H7 (cell line): ENCODE measurements around the gene SATB1. TPM values are rescaled to one million over a fixed set of nuclear protein-coding genes. Genes with fewer than 3 reads are reported as not detected.
A peak's percentile ranks its signal among the peaks of the same experiment; 100 is the strongest.

Experiments used
- DNase-seq: peaks from one replicate; pipeline ENCODE4 v3.0.0; 2012
- H3K27me3 ChIP-seq: 2 replicates; pipeline ENCODE4 v1.6.0; 2011; ENCODE audit warnings: mild to moderate bottlenecking, low read length; ENCODE audit not compliant: control insufficient read depth, insufficient read depth
- H3K36me3 ChIP-seq: replicated peaks from 2 replicates; pipeline ENCODE4 v1.5.1; 2011; ENCODE audit warnings: low read length; ENCODE audit not compliant: control insufficient read depth, insufficient read depth
- H3K4me3 ChIP-seq: 2 replicates; pipeline ENCODE4 v1.5.1; 2011; ENCODE audit warnings: low read depth, mild to moderate bottlenecking, control low read depth, low read length, moderate library complexity; ENCODE audit not compliant: insufficient read depth
- total RNA-seq: library from RNA; depleted of rRNA; stranded (reverse); fragments of >200 nt; shearing (Covaris generic); gene quantifications from 2 replicates; pipeline ENCODE4 v1.2.3, GENCODE V29; 2014

SATB1 gene
- total RNA-seq, 1 experiment from 2014 or later, result 7.5 TPM

DNA sequence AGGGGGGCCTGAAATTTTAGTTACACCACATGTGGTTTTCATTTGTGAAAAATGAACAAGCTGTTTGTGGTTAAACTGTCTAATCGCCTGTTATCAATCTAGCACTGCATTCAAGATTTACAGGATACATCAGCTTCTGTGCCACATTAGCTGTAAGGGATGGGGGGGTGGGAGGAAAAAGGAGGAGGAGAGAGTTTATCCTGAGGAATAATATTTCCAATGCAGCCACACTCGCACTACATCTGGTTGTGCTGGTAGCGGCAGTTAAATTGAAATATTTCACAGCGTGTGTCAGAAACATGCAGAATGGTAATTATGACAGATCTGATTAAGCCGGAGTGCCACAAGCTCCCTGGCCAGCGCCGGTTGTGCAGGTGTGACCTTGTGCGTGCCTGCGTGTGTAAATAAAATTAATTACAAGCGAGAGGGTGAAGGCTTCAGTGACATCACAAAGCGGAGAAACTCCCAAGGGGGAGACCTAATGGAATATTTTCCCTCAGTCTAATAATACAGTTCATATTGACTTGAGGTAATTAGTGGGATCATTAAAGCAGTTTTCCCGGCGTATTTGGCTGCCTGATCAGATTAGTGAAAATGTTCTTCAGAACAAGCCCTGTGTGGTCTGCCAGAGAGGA is 55.5 kb downstream of the SATB1 start:
- Histone ChIP-seq H3K4me3 (no peak overlapping the region), H3K36me3 (no peaks in the 10 kb centered on the region), H3K27me3 (no peaks in the 10 kb centered on the region)
- DNase-seq, result no peak

DNA sequence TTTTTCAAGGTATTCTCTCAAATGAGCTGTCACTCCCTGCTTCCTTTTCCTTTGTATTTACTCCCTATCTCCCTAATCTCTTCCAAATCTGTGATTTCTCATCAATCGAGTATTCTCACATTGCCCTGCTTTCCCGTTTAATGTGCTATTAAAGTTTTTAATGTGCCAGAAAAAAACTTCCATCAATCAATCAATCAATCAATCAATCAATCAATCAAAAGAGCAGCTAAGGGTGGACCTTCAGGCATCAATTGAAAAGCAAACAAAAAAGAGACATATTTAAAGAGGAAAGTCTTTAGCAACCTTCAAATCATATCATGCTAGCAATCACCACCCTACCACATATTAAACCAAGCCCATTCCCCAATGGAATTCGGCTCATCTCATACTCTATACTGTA is 58.9 kb downstream of the SATB1 start:
- no peak for DNase-seq
- Histone ChIP-seq H3K4me3 (no peak overlapping the region), H3K27me3 (no peaks in the 10 kb centered on the region), H3K36me3 (no peaks in the 10 kb centered on the region)

DNA sequence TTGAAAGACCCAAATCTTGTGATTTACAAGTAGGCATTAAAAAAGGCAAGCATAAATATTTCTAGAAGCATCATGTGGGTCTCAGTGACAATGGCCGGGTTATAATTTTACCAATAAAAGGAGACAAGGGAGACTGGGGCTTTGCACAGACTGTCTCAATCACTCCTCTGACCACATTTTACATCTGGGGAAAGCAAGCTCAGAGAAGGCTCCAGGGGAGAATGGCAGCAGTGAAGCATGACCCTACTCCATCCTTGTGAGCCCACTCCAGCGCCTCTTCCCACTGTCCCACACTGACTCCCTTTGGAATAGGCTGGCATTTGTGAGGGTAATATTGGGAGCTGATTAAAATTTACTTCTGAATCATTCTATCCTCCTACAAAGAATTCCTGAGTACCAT is 61.8 kb downstream of the SATB1 start:
- no peaks in the 10 kb centered on the region for H3K36me3 ChIP-seq
- H3K4me3 ChIP-seq, result no peak overlapping the region
- no peak for DNase-seq
- H3K27me3 ChIP-seq, result no peaks in the 10 kb centered on the region

DNA sequence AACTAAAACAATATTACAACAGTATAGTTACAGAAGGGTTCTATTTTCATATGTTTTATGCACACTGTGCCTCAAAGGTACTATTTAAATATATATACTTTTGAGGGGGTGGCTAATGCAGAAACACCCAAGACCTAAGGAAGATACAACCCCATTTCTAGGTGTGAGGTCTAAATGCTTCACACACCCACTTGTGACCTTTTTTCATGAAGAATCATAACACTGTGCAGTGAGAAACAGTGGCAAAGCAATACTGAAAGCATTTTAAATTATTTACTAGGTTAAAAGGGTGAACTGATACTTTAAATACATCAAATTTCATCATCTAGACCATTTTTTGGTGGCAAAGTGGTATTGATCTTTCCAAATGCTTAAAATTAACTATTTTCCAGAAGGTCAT is 67.4 kb downstream of the SATB1 start:
- H3K4me3 ChIP-seq, result no peak overlapping the region
- H3K27me3 ChIP-seq, result no peaks in the 10 kb centered on the region
- no peaks in the 10 kb centered on the region for H3K36me3 ChIP-seq
- no peak for DNase-seq

DNA sequence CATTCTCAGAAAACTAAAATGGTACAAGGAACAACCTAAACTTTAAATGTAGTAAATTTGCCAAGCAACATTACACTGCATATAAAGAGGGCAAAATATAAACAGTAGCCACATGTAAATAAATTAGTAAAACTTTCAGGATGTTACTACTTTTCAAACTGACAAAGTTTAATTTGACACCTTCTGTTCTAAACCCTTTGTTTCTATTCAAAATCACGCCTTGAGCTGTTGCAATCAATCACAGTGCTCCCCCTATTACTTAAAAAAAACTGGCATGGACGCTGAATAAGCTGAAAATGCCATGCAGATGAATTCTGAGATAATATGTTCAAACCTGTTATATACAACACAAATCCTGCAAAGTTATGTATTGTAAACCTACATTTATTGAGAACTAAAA is 69.3 kb downstream of the SATB1 start:
- no peaks in the 10 kb centered on the region for H3K27me3 ChIP-seq
- H3K36me3 ChIP-seq, result no peaks in the 10 kb centered on the region
- no peak overlapping the region for H3K4me3 ChIP-seq
- no peak for DNase-seq

DNA sequence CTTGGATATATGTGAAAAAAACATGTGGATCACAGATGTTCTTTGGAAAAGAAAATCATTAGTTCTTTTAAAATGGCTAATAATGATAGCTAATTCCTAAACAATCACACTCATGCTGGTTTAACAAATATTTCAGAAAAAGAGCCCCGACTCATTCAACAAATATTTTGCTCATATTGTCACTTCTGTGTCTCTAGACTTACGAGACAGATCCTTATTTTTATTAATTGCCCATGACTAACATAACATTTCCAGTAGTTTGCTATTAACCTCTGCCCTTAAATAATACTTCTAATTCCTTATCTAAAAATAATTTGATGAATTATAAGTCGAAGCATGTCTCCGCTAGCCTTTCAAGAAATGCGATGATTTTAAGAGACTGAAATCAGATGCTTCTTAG is 70.4 kb downstream of the SATB1 start:
- Histone ChIP-seq H3K27me3 (no peaks in the 10 kb centered on the region), H3K36me3 (no peaks in the 10 kb centered on the region), H3K4me3 (no peak overlapping the region)
- no peak for DNase-seq

DNA sequence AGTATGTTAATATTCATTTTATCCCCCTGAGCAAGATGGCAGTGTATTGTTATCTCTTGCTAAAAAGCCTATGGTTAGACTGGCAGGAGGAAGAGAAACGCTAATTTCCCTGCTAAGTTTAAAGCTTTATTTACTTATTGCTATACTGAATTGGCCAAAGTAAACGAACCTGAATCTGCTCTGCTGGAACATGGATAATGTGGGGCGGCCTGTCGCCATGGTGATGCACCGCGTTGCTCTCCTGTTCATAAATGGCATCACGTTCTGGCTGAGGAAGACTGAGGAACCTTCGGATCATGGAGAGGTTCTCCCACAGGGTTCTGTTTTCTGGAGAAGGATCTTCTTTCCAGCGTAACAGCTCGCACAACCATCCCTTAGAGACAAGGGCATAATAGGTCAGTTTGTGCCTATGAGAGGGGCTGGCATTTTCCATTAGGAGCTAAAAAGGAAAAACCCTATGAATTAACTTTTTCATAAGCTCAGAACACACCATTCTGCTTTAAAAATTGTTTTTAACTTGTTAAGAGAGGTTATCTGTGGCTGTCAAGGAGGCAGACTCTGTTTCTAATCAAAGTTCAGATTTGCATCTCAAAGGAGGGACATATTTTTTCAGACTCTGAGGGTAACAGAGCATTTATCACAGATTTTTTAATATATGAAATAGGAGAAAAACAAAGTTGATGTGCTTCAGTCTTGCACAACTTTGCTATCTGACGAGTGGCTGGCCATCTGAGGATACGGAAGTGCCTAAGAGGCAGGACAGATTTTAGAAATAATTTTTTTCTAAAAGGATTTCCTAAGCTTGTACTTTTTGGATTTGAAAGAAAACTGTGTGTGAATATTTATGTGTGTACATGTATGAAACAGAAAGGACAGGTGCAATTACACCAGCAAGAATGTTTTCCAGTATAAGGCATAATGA is 73.1 kb downstream of the SATB1 start:
- Histone ChIP-seq H3K36me3 (no peaks in the 10 kb centered on the region), H3K27me3 (no peaks in the 10 kb centered on the region), H3K4me3 (no peak overlapping the region)
- no peak for DNase-seq

DNA sequence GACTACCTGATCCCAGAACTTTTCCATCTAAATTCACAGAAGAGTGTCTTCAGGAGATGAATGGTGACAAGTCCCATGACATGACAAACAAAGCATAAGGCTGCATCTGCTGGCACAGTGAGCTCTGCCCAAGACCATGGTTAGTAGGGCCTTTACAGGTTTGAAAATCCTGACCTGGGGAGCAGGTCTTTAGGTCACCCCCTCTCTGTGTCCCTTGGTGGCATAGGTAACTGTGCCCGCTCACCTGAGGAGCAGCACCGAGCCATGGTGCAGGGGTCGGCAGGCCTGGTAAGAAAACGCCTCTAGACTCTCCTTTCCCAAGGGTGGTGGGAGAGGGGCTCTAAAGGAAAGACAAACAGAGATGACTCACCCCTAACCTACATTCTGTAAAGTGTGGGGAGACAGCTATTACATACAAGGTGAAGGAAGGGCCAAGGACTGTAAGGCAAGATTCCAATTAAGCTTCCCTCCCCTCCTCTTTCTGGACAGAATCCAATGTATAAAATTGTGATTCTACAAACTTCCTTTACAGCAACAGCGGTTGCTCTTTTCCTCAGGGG is 74.0 kb downstream of the SATB1 start:
- H3K27me3 ChIP-seq, result no peaks in the 10 kb centered on the region
- no peak for DNase-seq
- no peak overlapping the region for H3K4me3 ChIP-seq

DNA sequence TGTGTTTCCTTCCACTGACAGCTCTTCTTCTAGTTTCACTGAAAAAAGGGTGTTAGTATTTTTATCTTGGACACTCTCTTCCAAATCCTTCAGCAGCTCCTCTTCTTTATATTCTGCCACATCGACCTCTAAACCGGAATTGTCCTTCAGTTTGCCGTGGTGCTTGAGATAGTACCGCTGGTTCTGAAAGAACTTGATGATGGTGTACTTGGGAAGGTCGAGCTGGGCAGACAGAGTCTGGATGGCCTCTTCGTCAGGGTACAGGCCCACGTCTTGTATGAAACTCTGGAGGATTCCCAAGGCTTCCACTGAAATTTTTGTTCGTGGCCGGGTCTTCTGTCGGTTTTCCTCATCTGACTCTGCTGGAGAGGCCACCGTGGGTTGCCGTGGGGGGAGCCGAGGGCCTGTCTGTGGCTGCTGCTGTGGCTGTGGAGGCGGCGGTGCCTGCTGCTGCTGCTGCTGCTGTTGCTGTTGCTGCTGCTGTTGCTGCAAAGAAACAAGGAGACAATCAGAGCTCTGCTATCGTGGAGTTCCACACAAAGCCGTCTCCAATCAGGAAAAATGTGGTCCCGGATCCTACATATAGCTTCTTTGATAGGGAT is 75.8 kb downstream of the SATB1 start:
- Histone ChIP-seq H3K27me3 (no peaks in the 10 kb centered on the region), H3K4me3 (no peak overlapping the region), H3K36me3 (no peaks in the 10 kb centered on the region)
- no peak for DNase-seq

More for the DNA sequence above, 74.0 kb downstream of the SATB1 start:
- no peaks in the 10 kb centered on the region for H3K36me3 ChIP-seq

DNA sequence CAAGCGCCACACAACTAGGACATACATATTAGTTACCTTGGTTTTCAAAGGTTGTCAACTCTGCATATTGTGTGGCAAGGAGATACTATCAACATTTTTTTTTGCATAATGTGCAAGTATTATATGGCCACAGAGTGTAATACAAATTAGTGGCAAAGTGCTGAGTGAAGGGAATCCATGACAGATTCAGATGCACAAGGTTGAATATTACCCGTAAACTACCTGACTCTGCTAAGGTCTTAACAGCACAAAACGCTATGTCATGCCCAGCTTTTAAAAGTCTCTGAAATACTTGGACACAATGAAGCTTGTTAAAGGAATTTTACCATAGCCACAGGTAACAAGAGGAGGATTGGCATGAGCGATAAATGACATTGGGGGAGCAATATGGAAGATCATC is 79.0 kb downstream of the SATB1 start:
- H3K27me3 ChIP-seq, result no peaks in the 10 kb centered on the region
- no peak overlapping the region for H3K4me3 ChIP-seq
- no peak for DNase-seq
- H3K36me3 ChIP-seq, result no peaks in the 10 kb centered on the region

DNA sequence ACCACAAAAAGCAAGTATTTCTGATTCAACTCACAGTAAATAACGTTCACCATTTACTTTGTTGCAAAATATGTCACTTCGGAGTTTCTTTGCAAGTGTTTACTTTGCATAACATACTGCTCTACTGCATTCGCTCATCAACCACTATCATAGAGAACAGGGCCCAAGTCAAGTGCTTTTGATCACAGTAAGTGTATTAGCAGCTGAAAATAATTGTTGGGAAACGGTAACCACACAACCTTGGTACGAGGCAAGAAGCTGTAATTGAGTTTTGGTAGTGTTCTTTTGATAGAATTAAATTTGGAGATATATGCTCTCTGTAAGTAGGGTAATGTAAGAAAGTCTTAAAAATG is 80.1 kb downstream of the SATB1 start:
- DNase-seq, result peak; percentile 17
- no peak overlapping the region for H3K4me3 ChIP-seq

DNA sequence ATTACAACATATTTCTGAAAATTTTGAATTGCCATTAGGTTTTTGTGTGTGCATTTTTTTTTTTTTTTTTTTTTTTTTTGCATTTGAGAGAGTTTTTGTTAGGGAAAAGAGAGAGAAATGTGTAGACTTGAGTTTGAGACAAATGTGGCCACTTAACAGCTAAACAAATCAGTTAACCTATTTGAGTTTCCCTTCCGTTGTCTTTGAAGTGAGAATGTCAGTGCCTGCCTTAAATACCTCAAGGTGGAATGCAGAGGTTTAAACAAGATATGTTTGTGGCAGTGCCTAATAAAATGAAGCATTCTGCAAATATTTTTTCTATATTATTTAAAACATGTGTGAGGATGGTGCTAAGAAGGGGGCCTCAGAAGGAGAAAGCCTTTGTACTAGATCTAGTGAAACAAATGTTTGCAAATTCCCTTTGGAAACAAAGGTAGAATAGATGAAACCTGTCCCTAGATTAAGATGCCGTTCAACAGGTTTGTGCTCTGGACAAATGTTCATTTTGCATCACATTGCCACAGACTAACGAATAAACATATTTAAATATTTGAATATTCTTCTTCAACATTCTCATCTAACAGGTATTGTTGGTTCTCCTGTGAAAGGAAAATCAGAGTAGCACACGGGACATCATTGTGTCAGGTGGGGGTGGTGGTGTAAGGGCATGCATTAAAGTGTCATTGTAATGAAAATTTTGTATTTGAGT is 80.7 kb downstream of the SATB1 start:
- Histone ChIP-seq H3K4me3 (no peak overlapping the region), H3K36me3 (no peaks in the 10 kb centered on the region), H3K27me3 (no peaks in the 10 kb centered on the region)
- peak; percentile 24 for DNase-seq

More for the DNA sequence above, 80.1 kb downstream of the SATB1 start:
- no peaks in the 10 kb centered on the region for H3K27me3 ChIP-seq
- no peaks in the 10 kb centered on the region for H3K36me3 ChIP-seq

DNA sequence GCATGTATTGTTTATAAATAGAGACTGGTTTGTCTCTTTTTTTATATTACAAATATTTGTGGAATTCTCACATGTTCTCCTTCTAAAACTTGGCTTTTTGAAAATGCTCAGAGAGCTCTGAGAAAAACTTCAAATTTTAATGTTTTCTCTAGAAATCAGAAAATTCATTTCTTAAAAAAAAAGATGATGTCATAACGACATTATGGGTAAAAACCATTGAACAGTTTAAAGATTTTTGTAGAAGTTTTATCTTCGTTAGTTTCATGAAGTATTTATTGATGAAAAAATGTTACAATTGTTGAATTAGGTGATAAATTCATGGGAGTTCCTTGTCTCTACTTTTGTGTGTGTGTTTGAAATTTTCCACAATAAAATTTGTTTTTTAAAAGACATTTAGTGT is 81.3 kb downstream of the SATB1 start:
- Histone ChIP-seq H3K4me3 (no peak overlapping the region), H3K36me3 (no peaks in the 10 kb centered on the region), H3K27me3 (no peaks in the 10 kb centered on the region)
- DNase-seq, result no peak

DNA sequence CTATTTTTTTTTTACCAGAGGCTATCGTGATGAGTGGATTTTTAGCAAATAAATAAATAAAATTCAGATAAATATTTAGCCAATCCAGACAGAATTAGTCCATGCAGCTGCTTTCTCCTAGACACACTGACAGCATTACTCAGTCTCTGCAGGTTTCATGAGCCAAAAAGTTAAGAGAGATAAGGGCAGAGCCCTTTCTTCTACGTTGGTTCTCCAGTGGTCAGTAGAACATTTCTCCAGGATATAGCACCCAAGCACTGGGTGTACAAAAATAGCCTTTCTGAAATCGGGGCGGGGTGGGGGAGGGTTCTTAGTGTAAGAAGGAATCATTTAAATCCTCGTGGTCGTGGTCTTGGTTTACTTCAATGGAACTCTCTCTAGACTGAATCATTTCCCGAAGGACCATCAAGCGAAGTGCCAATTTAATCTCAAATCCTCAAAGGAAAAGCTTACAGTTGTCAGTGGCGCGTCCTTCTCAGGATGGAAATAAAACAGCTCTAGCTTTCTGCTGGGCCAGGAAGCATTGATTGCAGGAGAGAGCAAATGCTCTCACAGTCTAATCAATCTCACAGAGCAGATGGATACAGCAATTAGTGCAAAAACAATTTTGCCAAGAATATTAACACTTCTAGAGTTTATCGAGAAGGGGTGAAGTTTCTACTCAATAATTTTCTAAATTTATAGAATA is 86.2 kb downstream of the SATB1 start:
- DNase-seq, result no peak
- Histone ChIP-seq H3K4me3 (no peak overlapping the region), H3K36me3 (no peaks in the 10 kb centered on the region), H3K27me3 (no peaks in the 10 kb centered on the region)
